GM12872 (cell line): Measurements from ENCODE around the gene DNAJC6.

Experiments used
- CTCF ChIP-seq: IDR thresholded peaks from 3 replicates; pipeline ENCODE4 v1.5.1; 2011; ENCODE audit warnings: low read depth, mild to moderate bottlenecking, low read length, moderate library complexity; ENCODE audit not compliant: insufficient read depth

DNAJC6 gene

GRCh38 chr1:65279070-65279779 lies 30.1 kb upstream of the DNAJC6 start:
- no peak for TF ChIP-seq CTCF

- no peak for TF ChIP-seq CTCF
These were observed 27.5 kb upstream of the DNAJC6 start for GRCh38 chr1:65281846-65282245.

GRCh38 chr1:65284229-65284628 lies 25.1 kb upstream of the DNAJC6 start:
- no peak for TF ChIP-seq CTCF

GRCh38 chr1:65289449-65289848 lies 19.9 kb upstream of the DNAJC6 start:
- no peak for TF ChIP-seq CTCF

- no peak for TF ChIP-seq CTCF
These were observed 16.3 kb upstream of the DNAJC6 start for GRCh38 chr1:65292861-65293593.

- no peak for TF ChIP-seq CTCF
These were observed 11.6 kb upstream of the DNAJC6 start for GRCh38 chr1:65297706-65298105.

- TF ChIP-seq CTCF = no peak
These were observed 10.0 kb upstream of the DNAJC6 start for GRCh38 chr1:65299328-65299727.
